Stimulated activated CD8-positive, alpha-beta memory T cell treated with anti-CD3 and anti-CD28 coated beads, Interleukin-12 subunit alpha, Interleukin-12 subunit beta, amount 100 ng/mL, for 4 hours (primary cell): Measurements from ENCODE around the gene SYTL3.

Experiments
- DNase-seq: peaks from one replicate; pipeline ENCODE4 v3.0.0-alpha.2; 2020; ENCODE audit warnings: low read depth

Gene SYTL3

DNA sequence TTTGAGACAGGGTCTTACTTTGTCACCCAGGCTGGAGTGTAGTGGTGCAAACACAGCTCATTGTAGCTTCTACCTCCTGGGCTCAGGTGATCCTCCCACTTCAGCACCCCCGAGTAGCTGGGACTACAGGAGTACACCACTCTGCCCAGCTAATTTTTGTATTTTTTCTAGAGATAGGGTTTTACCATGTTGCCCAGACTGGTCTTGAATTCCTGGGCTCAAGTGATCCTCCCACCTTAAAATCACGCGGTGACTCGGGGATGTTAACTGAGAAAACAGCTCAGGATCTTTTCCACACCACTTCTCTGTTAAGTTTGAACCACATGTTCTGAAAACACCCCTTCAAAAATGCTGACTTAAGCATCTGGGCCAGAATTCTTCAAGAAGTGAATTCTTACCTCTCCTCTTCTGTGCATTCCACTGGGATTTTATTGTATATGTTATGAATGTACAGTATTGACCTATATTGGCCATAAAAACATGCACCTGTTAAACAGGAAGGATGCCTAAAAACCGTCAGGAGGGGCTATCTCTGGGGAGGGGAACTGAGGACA is 72.4 kb downstream of the SYTL3 start:
- DNase-seq: no peak

- DNase-seq: no peak
Observed at GRCh38 chr6:158725704-158726103, 75.8 kb downstream of the SYTL3 start.

DNA sequence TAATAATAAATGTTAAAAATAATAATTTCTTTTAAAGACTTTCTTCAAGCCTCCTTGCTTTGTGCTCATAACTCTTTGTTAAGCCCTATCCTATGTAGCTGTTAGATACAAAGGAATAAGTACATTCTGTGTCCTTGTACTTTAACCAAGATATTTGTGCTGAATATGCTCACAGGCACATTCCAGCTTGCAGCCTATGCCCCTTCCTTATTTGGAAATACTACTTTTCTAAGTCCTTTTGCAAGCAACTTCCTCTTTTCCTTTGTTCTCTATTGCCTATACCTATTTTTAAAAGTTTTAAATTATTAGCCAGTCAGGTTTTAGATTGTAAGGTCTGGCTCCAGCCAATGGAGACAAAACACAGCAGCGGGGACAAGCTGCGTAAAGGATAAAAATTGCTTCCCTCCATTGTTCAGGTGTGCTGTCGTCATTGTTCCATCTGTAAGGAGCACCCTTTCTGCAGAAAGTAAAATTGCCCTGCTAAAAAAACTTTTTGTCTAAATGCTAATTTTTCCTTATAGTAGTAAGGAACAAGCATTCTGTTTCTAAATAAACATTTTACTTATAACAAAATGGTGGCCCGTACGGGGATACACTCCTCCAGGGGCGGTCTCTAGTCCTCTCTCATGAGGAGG is 80.2 kb downstream of the SYTL3 start:
- DNase-seq: no peak

- DNase-seq: no peak
Observed at GRCh38 chr6:158730541-158730907, 80.7 kb downstream of the SYTL3 start.

- DNase-seq: no peak
Observed at GRCh38 chr6:158735009-158735408, 85.2 kb downstream of the SYTL3 start.

DNA sequence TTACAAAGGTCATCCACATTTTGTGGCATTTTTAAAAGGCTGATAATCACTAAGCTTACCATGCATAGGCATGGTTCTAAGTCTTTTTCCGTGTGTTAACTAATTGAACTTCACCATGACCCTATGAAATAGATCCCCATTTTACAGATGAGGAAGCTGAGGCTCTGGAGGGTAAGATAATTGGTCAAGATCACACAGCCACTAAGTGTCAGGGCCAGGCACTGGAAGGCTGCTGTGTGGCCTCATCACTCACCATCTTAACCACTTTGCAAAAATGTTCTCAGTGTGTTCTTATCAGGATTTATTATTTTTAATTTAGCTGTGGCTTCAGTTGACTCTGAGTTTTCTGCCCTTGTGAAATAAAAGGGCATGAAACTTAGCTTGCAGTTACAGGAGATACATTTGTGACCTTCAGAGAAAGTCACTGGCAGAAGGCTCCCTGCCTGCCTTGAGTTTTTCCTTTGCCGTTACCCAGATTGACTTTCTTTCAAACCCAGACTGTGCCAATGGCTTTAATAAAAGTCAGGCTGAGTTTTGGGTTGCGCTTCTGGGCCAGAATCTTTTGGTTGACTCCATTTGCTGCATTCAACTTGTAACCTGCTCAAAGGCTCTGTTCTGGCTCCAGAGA is 87.3 kb downstream of the SYTL3 start:
- DNase-seq: no peak

DNA sequence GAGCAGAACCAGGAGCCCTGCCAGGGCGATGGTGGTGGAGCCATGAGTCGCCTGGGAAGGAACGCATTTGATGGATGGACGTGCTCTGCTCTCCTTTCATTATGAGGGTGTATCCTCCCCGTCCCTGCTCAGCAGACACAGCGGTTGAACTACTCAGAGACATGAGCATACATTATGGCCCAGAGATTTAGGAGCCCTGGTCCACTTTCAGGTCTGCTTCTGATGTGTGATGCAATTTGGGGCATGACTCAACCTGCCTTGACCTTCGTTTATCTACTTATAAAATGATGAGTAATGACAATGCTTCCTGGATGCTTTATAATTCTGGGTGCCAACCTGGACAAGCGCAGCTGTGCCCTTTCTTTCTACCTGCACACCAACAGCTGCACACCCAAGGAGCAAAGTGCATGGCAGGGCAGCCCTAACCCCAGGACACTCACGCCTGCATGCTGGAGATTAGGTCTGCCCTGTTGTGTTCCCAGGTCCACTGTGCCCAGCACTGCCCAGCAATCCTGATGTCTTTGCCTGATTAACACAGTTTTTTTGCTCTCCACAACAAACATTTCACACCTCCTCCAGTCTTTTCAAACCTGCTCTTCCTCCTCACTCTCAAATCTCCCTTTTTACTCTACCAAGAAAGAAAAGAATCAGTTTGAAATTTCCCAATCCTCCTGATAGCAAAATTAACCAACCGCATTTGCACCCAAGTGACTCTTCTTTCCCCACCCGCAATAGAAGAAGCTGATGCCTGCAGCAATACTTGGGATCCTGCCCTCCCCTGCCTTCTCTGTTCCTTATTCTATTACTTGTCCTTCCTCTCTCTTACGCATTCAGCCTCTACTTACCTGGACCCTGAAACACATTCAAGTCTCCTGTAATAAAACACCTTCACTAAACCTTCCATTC is 88.1 kb downstream of the SYTL3 start:
- no peak for DNase-seq

GRCh38 chr6:158739673-158740072 is 89.8 kb downstream of the SYTL3 start:
- no peak for DNase-seq

DNA sequence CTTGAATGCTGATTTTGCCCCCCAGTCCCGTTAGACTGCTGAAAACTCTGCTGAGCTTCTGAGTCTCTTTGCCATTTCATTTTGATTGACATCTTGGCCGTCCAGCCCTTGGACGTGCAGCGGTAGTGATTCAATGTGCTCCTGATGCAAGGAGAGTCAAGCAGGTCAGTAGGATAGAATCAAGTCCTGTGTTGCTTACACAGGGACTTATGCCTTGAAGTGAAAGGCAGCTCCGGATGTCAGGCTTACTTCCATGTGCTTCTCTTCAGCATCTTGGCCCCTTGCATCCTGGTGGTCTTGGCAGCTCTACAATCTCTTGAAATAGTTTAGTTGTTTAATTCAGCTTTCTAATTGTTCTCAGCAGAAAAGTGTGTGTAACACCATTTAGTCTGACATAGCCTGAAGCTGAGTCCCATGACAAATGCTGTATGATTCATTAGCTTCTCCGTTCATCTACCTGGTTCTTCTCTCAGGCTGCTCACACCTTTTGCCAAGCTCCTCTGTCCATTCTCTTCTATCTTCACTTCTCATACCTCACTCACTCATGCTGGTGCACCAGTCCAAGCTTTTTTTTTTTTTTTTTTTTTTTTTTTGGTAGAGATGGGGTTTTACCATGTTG is 93.3 kb downstream of the SYTL3 start:
- no peak for DNase-seq

GRCh38 chr6:158744986-158745430 is 95.2 kb downstream of the SYTL3 start:
- no peak for DNase-seq

DNA sequence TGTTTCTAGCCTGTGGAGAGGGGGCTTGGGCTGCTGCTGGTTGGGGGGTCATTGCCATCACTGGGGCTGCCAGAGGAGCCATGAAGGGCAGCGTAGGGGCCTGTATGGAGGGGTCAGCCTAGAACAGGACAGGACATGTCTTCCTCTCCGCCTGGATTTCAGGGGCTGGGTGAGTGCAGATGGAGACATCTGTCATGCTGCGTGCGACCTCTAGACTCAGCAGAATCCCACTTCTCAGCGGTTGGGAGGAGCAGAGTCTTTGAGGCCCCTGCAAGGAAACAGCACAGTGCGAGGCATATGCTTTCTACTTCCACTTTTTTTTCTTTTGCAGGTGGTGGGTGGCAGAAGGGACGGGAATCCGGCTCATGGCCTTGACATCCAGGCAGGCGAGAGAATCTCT is 101.4 kb downstream of the SYTL3 start:
- no peak for DNase-seq

DNA sequence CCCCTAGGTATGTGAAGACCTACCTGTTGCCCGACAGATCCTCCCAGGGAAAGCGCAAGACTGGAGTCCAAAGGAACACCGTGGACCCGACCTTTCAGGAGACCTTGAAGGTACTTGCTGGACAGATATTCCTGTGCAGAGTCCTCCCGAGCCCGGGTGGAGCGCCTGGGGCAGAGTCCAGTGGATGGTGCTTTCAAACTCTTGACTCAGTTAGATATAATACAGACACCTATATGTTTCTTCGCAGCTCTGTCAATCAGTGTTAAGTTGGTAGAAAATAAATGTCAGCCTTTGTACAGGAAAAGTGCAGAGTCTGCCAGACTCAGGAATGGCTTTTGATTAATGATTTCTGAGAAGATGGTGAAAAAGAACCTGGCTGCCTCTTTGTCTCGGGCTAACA is 102.1 kb downstream of the SYTL3 start:
- DNase-seq: no peak

DNA sequence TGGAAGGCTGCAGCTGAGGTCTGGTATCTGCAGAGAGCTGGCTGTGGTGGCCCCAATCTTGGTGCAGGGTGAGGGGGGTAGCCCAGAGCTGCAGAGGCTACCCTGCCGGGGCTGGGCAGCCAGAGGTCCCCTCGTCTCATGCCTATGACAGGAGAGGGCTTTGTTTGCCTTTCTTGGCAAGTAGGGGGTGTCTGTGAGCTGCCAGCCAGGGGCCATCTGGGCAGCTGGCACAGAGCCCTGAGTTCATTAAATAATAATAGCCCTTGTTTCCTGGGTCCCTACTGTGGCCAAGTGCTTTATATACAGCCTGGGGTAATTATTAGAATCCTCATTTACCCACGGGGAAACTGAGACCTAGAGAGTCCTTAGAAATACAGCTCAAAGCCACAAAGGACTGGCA is 102.8 kb downstream of the SYTL3 start:
- no peak for DNase-seq

DNA sequence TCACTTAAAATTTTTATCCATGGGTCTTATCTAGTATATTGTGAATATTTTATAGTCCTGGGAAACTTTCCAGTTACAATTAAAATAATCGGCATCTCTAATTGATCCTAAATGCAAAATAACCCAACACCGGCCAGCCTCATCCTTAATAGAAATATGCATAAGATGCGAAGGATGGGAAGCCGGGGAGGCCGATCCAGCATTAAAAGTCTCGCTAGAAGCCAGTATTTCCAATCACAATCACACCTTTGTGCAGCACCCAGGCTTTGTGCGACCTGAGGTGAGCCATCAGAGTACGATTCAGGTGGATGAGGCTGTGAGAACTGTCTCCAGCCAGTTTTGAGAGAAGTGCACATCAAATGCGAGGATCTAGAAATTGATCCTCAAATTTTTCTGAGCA is 104.0 kb downstream of the SYTL3 start:
- no peak for DNase-seq

- DNase-seq: no peak
Observed at GRCh38 chr6:158754738-158755137, 104.9 kb downstream of the SYTL3 start.

- no peak for DNase-seq
Observed at GRCh38 chr6:158755636-158756035, 105.8 kb downstream of the SYTL3 start.

- DNase-seq: no peak
Observed at GRCh38 chr6:158756126-158756525, 106.3 kb downstream of the SYTL3 start.

GRCh38 chr6:158756977-158757752 is 107.3 kb downstream of the SYTL3 start:
- no peak for DNase-seq

- DNase-seq: no peak
Observed at GRCh38 chr6:158757753-158758090, 107.9 kb downstream of the SYTL3 start.

DNA sequence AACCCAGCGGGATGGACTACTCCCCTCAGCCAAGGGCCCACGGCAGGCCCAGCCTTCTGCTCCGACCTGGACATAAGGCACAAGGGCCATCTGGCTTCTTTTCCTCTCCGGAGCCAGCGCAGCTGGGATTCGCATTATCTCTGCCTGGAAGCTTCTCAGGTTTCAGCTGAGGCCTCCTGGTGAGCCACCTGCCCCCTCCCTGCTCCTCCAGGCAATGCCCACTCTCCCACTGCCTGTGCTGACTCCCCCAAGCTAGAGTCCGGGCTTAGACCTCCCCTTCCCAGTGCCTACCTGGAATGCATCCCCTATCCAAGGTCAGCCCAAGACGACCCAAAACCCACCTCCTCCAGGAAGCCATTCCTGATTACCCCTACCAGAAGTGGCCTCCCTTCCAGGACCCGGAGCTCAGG is 108.6 kb downstream of the SYTL3 start:
- DNase-seq: no peak

GRCh38 chr6:158758941-158759479 is 109.2 kb downstream of the SYTL3 start:
- DNase-seq: no peak
